GM18498 (cell line): Measurements from ENCODE around the gene KAT14.
"Not testable (repeated sequence)": the region's sequence is repeated elsewhere in the genome, so short reads cannot be mapped to it uniquely, and the experiment has no call there.

Experiments used
- ATAC-seq: cut with Tn5 transposase; IDR thresholded peaks from one replicate; pipeline ENCODE4 v1.9.1; 2021; ENCODE audit warnings: mild to moderate bottlenecking, moderate library complexity; ENCODE audit not compliant: unreplicated experiment

Gene KAT14

GRCh38 chr20:18218280-18218679, 80.6 kb downstream of the KAT14 start:
- no peak for ATAC-seq

- ATAC-seq = no peak
Measured at GRCh38 chr20:18223409-18223808, 85.7 kb downstream of the KAT14 start.

GRCh38 chr20:18224968-18225568, 87.4 kb downstream of the KAT14 start:
- no peak for ATAC-seq

- ATAC-seq = no peak
Measured at GRCh38 chr20:18225632-18226031, 88.0 kb downstream of the KAT14 start.

GRCh38 chr20:18226741-18227140, 89.1 kb downstream of the KAT14 start:
- ATAC-seq = not testable (repeated sequence)

GRCh38 chr20:18233408-18233943, 95.8 kb downstream of the KAT14 start:
- ATAC-seq = no peak
